ACHN (cell line): Measurements from ENCODE around the gene ONECUT3.
A peak's percentile ranks its signal among the peaks of the same experiment; 100 is the strongest.

ENCODE experiments used
- DNase-seq: peaks from one replicate; pipeline ENCODE4 v3.0.0-alpha.2; 2015
- in situ Hi-C: cut with HindIII; loops from 2 replicates; pipeline ENCODE4 v1.10.0; 2017; ENCODE audit warnings: low sequenced_read_pairs, low pct_ligation_motif_present, low pct_unique_long_range_greater_than_20kb

ONECUT3 gene

GRCh38 chr19:1817553-1818179, 64.4 kb downstream of the ONECUT3 start:
- DNase-seq = no peak
- in situ Hi-C loops = no loop called here

- in situ Hi-C loops = no loop called here
- no peak for DNase-seq
These were observed 65.4 kb downstream of the ONECUT3 start for GRCh38 chr19:1818549-1819195.

- DNase-seq = no peak
- in situ Hi-C loops = no loop called here
These were observed 66.3 kb downstream of the ONECUT3 start for GRCh38 chr19:1819341-1820255.

- no peak for DNase-seq
- in situ Hi-C loops = no loop called here
These were observed 68.9 kb downstream of the ONECUT3 start for GRCh38 chr19:1822210-1822609.

- DNase-seq = no peak
- in situ Hi-C loops = no loop called here
These were observed 69.7 kb downstream of the ONECUT3 start for GRCh38 chr19:1823020-1823419.

GRCh38 chr19:1823539-1824251, 70.4 kb downstream of the ONECUT3 start:
- DNase-seq = no peak
- in situ Hi-C loops = no loop called here

- no peak for DNase-seq
- in situ Hi-C loops = no loop called here
These were observed 70.9 kb downstream of the ONECUT3 start for GRCh38 chr19:1824252-1824622.

- in situ Hi-C loops = no loop called here
- DNase-seq = peak; percentile 55
These were observed 72.7 kb downstream of the ONECUT3 start for GRCh38 chr19:1825909-1826556.

GRCh38 chr19:1826557-1827521, 73.5 kb downstream of the ONECUT3 start:
- no peak for DNase-seq
- in situ Hi-C loops = no loop called here

- no peak for DNase-seq
- in situ Hi-C loops = no loop called here
These were observed 74.4 kb downstream of the ONECUT3 start for GRCh38 chr19:1827566-1828278.

GRCh38 chr19:1828279-1829238, 75.3 kb downstream of the ONECUT3 start:
- in situ Hi-C loops = no loop called here

GRCh38 chr19:1829958-1830357, 76.7 kb downstream of the ONECUT3 start:
- in situ Hi-C loops = no loop called here
- no peak for DNase-seq

More at GRCh38 chr19:1828279-1829238, 75.3 kb downstream of the ONECUT3 start:
- DNase-seq = no peak

GRCh38 chr19:1830568-1830967, 77.3 kb downstream of the ONECUT3 start:
- in situ Hi-C loops = no loop called here
- DNase-seq = no peak
